ENCODE data around the gene KHDRBS2.
A peak's percentile ranks its signal among the peaks of the same experiment; 100 is the strongest.

KHDRBS2 gene

GRCh38 chr6:62175195-62175594 is 110.8 kb downstream of the KHDRBS2 start:
- no peak for DNase-seq (ENCODE audit: low spot score)

DNA sequence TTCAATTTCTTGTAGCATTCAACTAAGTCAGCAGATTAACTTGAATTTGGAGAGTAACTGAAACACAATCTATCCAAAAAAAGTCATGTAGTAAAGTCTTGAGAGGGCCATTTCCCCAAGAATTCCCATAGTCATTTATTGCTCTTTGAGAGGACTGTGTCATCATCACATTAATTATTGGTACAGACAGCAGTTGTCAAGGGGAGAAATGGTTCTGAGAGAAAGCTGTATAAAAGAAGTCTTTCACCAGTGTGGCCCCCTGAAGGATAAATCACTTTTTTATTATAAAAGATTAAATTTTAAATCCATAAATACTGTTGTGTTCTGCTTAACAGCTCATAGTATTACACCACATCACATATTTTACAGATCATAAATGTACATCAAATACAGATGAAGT is 111.5 kb downstream of the KHDRBS2 start:
- DNase-seq (ENCODE audit: low spot score) = no peak

DNA sequence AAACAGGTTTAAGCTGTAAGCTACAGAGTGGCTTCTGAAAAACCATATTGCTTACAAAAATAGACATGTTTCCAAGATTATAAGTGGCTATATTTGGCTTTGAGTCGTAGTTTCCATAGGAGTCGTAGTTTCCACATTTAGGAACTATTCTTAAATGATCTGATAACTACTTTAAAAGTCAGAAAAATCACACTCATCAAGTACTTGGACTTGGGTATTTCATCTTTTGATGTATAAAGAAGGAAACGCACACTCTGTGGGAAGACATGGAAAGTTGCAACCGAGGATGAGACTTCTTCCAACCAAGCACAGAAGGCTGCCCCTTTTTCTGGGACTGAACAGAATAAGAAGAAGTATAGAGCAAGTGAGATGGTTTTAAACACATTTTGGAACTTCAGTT is 118.3 kb downstream of the KHDRBS2 start:
- DNase-seq (ENCODE audit: low spot score) = no peak

DNA sequence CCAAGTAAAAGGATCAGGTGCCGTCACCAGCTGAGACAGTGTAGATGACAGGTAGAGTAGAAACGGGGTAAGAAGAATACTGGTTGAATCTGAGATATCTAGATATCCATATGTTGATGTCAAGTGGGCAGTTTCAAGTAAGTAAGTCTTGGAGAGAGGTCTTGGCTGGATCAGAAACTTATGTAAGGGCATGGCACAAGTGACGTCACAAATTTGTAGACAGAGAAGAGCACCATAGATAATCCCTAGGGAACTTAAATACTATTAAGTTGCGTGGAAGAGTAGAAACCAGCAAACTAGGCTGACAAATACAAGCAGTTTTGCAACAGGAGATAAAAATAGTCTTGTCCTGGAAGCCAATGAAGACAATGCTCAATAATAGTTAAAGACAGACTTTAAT is 123.2 kb downstream of the KHDRBS2 start:
- DNase-seq (ENCODE audit: low spot score) = no peak

GRCh38 chr6:62152796-62153195 is 133.2 kb downstream of the KHDRBS2 start:
- DNase-seq (ENCODE audit: low spot score) = no peak

DNA sequence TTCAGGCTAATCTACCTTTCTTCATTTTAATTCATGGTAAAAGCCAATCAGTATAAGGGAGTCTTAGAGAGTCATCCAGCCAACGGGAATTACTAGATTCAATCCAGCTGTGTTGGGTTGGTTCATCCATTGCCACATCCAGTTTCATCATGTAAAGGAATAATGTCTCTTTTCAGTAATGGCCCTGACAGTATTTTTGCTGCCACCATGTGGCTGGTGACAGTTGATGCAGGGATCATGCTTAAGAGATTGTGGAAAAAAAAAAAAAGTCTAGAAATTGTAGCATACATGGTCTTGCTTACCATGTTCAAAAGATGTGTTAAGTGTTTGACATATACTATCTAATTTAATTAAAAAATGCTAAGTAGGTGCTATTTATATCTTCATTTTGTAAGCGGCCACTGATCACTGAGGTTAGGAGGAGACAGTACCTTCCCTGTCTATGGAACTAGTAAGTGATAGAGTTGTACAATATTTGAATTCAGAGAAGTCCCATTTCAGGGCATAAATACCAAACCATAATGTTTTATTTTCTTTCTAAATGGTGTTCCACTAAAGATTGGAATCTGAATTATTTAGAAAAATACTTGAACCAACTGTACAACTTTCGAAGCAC is 135.9 kb downstream of the KHDRBS2 start:
- peak; percentile 49 for DNase-seq (ENCODE audit: low spot score)

DNA sequence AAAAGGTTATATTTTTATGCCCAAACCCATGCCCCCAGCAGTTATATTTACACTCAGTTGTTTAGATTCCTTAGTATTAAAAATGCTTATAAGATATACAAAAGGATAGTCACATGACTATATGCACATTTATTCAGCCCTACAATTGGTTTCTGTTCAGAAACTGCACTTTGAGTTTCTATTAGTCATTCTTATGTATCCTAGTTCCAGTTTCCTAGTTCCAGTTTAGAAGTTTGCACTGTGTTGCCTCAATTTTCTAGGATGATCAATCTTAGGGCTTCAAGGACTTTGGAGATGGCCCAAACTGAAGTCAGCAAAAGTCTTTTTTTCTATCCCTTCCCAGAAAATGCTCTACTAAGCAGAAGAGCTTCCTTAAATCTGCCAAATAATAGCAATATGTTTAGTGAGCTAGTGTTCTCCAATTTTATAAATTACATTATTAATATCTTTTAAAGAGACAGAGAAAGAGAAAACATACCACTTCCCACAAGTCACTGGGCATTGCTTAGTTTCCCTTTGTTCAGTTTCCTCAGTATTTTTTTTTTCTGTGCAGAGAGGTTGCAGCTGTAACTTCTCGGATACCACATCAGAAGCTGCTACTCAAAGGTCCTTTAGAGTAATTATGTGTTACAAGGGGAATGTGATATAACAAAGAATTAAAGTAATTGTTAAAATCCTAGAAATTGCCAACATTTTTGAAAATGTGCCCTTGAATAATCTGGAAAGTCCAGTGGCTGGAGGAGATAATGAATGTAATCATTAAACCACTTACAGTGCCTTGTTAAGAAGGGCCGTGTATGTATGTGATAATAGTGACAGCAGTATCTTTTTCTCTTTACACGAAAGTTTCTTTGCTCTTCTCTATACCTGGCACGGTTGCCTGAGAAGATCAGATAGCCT is 138.8 kb downstream of the KHDRBS2 start:
- DNase-seq (ENCODE audit: low spot score) = no peak

GRCh38 chr6:62129127-62129526 is 156.9 kb downstream of the KHDRBS2 start:
- no peak for DNase-seq (ENCODE audit: low spot score)

DNA sequence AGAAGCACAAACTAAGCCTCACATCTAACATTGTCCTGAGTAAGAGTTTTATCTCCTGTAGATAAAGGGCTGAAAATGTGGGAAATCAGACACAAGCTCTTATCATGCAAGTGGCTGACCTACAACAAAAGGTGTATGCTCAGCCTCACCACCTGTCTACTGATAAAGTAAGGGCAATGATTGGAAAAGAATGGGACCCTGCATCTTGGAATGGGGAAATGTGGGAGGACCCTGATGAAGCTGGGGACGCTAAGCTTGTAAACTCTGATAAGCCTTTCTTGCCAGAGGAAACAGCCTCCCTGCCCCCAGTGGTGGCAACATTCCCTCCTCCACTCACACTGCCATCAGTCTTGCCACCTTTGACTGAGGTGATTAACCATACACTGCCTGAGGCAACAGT is 166.6 kb downstream of the KHDRBS2 start:
- no peak for DNase-seq (ENCODE audit: low spot score)

GRCh38 chr6:62103186-62103859 is 182.7 kb downstream of the KHDRBS2 start:
- DNase-seq (ENCODE audit: low spot score) = no peak

DNA sequence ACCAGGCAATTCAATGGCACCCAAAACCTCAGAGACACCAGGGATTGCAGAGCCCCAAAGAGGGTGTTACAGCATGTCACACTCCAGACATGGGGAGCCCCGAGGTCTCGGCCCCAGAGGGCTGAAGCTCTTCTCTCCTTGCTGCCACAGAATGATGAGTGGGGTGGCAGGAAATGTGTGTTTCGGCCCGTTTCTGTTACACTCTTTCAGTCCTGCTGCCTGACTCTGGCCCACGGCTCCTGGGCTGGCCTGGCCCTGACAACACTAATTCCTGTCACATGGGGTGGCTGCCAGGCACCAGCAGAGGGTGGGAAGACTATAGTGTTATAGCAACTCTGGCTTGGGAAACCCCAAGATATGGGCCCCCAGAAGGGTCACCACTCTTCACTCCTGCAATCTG is 183.6 kb downstream of the KHDRBS2 start:
- DNase-seq (ENCODE audit: low spot score) = no peak

GRCh38 chr6:62090442-62091229 is 195.4 kb downstream of the KHDRBS2 start:
- DNase-seq (ENCODE audit: low spot score) = no peak

DNA sequence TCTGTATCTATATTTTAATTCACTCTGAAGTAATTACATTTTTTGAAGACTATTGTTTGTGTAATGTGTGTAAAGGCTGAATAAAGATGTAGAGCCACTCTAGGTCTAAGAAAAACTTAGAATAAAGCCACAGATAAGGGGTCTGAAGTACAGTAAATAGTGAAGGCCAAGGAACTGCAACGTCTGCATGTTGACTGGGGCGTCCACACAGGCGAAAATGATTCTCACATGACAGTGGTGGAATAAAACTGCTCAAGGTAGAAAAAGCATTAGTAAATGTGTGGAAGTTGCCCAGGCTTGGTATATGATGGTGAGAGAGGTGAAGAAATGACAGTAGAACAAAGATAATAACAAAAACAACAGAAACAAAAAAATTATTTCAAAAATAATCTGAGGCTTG is 196.2 kb downstream of the KHDRBS2 start:
- no peak for DNase-seq (ENCODE audit: low spot score)

DNA sequence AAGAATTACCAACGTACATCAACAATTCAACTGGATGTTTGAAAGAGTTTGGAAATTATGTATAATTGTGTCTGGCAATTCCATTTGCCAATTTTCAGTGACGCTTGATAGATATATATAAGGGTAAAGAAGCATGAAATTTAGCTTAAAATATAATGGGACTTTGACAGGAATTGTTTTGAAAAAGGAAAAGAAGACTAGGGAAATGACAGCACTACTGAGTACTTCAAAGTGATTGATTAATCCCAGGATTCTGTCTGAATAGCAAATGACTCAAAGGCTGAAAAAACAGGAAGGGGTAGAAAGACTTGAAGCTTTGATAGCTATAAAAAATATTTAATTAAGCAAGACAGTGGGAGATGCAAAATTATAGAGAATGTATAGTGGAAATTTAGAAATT is 200.0 kb downstream of the KHDRBS2 start:
- no peak for DNase-seq (ENCODE audit: low spot score)

DNA sequence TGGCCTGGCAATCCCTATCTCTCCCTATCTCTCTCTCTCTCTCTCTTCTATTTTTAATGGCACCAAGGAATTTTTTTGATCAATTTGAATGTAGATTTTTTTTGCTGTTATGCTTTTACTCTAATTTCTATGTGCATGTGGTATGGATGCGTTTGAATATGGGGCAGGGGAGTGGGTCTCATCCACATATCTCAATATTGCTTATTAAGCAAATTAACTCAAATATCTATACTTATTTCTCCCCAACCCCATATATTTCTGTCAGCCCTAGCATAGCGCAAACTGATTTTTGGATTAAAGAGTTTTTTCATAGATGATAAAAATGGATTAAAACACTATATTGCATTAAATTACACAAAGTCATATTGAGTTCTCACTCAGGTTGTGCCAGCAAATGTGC is 210.2 kb downstream of the KHDRBS2 start:
- no peak for DNase-seq (ENCODE audit: low spot score)

- DNase-seq (ENCODE audit: low spot score) = no peak
Measured at GRCh38 chr6:62059901-62060300, 226.1 kb downstream of the KHDRBS2 start.

DNA sequence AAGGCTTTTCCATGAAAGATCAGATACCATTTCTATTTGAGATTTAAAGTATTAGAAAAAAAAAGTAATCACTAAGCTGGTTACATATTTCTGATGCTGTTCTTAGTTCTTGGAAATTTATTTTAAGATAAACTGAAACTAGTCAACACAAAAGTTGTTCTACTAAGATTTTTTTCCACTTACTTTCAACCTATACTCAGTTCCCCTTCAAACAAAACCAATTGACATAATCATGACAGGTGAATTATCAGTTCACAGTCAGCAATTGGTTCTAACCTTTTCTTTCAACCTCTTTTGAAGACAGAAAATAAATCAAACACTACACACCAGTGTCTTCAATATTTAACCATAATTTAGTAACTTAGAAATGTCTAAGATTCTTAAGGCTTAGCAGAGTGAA is 228.7 kb downstream of the KHDRBS2 start:
- no peak for DNase-seq (ENCODE audit: low spot score)

DNA sequence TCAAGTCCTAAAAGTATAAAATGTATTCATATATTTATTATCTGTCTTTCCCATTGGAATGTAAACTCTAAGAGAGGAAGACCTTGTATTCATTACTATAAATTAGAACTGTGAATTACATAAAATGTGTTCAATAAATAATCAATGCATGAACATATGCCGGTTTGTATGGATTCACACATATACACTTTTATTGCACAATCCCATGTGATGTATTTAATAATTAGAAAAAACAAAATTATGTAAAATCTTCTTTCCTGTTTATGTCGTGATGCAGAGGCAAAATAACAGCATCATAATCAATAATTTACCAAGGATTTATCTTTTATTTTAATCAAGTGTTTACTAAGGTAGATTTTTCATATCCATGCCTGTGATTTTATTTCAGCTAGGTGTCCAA is 240.5 kb downstream of the KHDRBS2 start:
- DNase-seq (ENCODE audit: low spot score) = no peak

DNA sequence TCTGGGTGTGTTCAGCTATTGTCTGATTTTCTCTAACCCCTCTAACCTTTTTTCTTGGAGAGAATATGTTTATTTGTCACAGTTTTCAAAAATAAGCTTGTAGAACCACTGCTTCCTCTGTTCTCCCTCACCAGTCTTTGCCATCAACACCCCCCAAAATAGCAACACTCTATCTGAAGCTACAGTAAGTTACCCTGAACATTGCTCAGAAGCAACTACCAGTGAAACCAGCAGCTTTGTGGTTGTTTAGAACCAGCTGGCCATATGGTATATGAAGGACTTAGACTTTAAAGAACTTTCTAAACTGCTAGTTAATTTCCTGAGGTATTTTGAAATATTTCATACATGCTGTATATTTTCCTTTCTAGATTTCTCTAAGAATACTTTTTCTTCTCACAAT is 242.9 kb downstream of the KHDRBS2 start:
- DNase-seq (ENCODE audit: low spot score) = no peak

DNA sequence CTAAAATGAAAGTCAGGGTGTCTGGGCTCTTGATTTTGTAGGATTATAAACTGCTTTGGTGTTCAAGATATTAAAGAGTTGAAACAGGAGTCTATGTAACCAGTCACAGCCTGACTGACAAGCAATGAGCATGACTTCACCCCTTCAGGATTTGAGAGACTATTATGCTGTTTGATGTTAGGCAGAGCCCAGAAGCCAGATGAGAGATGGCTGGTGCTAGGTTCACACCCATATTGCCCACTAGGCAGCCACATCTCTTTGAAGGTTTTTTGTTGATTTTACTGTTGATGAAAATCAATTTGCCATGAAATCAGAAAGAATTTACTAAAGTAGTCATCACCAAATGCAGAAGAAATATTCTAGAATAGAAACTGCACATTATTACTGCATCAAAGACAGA is 243.6 kb downstream of the KHDRBS2 start:
- no peak for DNase-seq (ENCODE audit: low spot score)

DNA sequence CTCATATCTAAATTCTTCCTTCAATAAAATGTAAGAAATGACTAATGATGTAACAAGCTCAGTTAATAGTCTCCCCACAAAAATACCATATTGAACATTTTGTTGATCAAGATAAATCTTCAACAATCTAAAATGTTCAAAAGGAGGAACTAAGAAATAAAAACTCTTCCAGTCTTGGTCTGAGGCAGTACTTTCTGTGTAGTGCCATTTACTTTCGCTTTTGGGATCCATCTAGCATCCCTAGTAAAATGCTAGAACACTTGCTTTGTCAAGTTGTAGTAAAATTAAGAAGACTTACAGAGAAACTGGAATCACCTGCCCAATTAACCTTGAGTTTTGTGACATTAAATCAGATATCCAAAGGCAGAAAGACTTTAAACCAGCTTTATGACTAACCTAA is 246.4 kb downstream of the KHDRBS2 start:
- DNase-seq (ENCODE audit: low spot score) = no peak

- no peak for DNase-seq (ENCODE audit: low spot score)
Measured at GRCh38 chr6:62037445-62037844, 248.6 kb downstream of the KHDRBS2 start.

All from COLO829 (cell line).